Measurements from ENCODE around the gene DPM2.

GRCh38 chr9:127959841-127960409, 22.3 kb upstream of the DPM2 start:
- no peak for TF ChIP-seq EZH2 (IDR thresholded peaks at IDR 0.05; ENCODE audit: low read depth, unreplicated experiment)
- TF ChIP-seq, protein P1, sequence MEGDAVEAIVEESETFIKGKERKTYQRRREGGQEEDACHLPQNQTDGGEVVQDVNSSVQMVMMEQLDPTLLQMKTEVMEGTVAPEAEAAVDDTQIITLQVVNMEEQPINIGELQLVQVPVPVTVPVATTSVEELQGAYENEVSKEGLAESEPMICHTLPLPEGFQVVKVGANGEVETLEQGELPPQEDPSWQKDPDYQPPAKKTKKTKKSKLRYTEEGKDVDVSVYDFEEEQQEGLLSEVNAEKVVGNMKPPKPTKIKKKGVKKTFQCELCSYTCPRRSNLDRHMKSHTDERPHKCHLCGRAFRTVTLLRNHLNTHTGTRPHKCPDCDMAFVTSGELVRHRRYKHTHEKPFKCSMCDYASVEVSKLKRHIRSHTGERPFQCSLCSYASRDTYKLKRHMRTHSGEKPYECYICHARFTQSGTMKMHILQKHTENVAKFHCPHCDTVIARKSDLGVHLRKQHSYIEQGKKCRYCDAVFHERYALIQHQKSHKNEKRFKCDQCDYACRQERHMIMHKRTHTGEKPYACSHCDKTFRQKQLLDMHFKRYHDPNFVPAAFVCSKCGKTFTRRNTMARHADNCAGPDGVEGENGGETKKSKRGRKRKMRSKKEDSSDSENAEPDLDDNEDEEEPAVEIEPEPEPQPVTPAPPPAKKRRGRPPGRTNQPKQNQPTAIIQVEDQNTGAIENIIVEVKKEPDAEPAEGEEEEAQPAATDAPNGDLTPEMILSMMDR (conservative IDR thresholded peaks at IDR 0.05; ENCODE audit: low read depth in 2 of 2), result no peak
- no peak for TF ChIP-seq POLR2AphosphoS5 (IDR thresholded peaks at IDR 0.05; ENCODE audit: low read depth)
- no peak for TF ChIP-seq EZH2phosphoT487 (IDR thresholded peaks at IDR 0.05; ENCODE audit: unreplicated experiment)
- no peak for TF ChIP-seq JUNB (IDR thresholded peaks at IDR 0.05; ENCODE audit: unreplicated experiment)
- no peak for TF ChIP-seq REST (IDR thresholded peaks at IDR 0.05; ENCODE audit: unreplicated experiment)
- TF ChIP-seq CREB1 (CRISPR knock-in tag; IDR thresholded peaks at IDR 0.05; ENCODE audit: low read depth), result no peak
- no peak for TF ChIP-seq NANOG (IDR thresholded peaks at IDR 0.05; ENCODE audit: borderline replicate concordance)
- no peak for TF ChIP-seq STAT1 (IDR thresholded peaks at IDR 0.05; ENCODE audit: unreplicated experiment)
- no peak for TF ChIP-seq ETS1 (IDR thresholded peaks at IDR 0.05)
